Choroid plexus epithelial cell (primary cell): ENCODE measurements around the gene KIAA1671.

ENCODE experiments used
- DNase-seq: peaks from one replicate; pipeline ENCODE4 v3.0.0-alpha.2; 2010; ENCODE audit warnings: low read depth
- H3K4me3 ChIP-seq: 2 replicates; pipeline ENCODE4 v1.5.1; 2011; ENCODE audit warnings: low read depth, mild to moderate bottlenecking, control low read depth, low read length, moderate library complexity
- TF ChIP-seq, protein P1 (sequence below): conservative IDR thresholded peaks from 2 replicates; pipeline ENCODE4 v1.5.1; 2011; ENCODE audit warnings: low read depth, mild to moderate bottlenecking, control low read depth, inconsistent platforms, low read length, moderate library complexity

The KIAA1671 gene

DNA sequence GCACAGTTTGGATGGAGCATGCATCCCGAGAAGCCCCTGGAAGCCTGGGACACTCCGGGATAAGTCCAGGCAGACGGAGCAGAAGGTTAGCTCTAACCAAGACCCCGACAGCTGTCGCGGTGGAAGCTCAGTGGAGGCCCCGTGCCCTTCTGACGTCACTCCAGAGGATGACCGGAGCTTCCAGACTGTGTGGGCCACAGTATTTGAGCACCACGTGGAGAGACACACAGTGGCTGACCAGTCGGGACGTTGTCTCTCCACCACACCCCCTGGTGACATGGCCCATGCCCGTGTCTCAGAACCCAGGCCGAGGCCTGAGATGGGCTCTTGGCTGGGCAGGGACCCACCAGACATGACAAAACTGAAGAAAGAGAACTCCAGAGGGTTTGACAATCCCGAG is 86.3 kb downstream of the KIAA1671 start:
- H3K4me3 ChIP-seq = no peak overlapping the region
- TF ChIP-seq, protein P1, sequence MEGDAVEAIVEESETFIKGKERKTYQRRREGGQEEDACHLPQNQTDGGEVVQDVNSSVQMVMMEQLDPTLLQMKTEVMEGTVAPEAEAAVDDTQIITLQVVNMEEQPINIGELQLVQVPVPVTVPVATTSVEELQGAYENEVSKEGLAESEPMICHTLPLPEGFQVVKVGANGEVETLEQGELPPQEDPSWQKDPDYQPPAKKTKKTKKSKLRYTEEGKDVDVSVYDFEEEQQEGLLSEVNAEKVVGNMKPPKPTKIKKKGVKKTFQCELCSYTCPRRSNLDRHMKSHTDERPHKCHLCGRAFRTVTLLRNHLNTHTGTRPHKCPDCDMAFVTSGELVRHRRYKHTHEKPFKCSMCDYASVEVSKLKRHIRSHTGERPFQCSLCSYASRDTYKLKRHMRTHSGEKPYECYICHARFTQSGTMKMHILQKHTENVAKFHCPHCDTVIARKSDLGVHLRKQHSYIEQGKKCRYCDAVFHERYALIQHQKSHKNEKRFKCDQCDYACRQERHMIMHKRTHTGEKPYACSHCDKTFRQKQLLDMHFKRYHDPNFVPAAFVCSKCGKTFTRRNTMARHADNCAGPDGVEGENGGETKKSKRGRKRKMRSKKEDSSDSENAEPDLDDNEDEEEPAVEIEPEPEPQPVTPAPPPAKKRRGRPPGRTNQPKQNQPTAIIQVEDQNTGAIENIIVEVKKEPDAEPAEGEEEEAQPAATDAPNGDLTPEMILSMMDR = no peak

DNA sequence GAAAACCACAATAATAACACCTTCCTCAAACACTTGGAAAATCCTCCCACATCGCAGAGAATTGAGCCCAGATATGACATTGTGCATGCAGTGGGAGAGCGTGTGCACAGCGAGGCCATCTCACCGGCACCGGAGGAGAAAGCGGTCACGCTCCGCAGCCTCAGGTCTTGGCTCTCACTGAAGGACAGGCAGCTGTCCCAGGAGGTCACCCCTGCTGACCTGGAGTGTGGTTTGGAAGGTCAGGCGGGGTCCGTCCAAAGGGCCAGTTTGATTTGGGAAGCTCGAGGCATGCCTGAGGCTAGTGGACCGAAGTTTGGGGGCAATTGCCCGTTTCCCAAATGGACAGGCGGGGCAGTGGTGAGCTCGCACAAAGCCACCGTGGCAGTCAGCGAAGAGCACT is 86.7 kb downstream of the KIAA1671 start:
- DNase-seq = no peak
- TF ChIP-seq, protein P1 = no peak
- no peak overlapping the region for H3K4me3 ChIP-seq

More for the DNA sequence above, 86.3 kb downstream of the KIAA1671 start:
- DNase-seq = no peak

DNA sequence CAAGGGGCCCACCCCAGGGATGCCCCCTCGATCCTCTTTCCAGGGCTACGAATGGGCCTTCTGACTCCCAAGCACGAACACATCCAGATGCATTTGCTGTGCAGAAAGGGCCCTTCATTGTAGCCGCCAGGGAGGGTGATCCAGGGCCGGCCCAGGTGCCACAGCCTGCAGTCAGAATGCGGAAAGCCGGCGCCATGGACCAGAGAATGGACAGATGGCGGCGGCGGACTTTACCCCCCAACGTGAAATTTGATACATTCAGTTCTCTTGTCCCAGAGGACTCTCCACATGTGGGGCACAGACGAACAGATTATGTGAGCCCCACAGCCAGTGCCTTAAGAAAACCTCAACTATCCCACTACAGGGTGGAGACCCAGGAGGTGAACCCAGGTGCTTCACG is 87.2 kb downstream of the KIAA1671 start:
- no peak for DNase-seq
- TF ChIP-seq, protein P1 = no peak
- H3K4me3 ChIP-seq = no peak overlapping the region

DNA sequence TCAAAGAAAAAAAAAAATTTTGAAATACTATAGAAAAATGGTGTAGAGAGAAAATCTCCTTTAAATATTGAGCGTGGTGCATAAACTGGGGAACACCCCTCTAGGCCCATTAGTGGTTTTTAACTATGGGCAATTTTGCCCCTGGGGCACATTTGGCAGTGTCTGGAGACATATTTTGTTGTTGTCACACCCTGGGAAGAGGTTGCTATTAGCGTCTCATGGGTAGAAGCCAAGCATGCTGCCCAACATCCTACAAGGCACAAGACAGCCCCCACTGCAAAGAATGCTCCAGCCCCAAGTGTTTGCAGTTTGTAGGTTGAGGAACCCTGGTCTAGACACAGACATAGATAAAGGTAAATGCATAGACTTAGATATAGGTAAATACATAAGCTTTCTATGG is 92.6 kb downstream of the KIAA1671 start:
- DNase-seq = no peak
- TF ChIP-seq, protein P1 = no peak
- H3K4me3 ChIP-seq = no peak overlapping the region

DNA sequence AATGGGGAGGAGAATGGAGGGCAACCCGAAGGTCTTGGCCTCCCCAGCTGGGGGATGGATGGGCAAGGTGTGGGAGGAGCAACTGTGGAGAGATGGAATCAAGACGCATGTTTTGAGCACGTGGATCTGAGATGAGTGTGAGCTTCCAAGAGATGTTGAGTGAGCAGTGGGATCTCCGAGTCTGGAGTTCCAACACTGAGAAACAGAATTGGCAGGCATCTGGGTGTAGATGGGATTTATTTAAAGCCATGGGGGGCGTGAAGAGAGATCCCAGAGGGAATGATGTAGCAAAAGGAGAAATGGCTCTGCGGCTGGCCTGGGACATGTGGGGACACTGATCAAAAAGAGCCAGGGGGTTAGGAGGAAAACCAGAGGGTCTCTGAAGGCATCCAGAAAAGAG is 95.6 kb downstream of the KIAA1671 start:
- DNase-seq = no peak
- TF ChIP-seq, protein P1 = no peak
- no peak overlapping the region for H3K4me3 ChIP-seq

DNA sequence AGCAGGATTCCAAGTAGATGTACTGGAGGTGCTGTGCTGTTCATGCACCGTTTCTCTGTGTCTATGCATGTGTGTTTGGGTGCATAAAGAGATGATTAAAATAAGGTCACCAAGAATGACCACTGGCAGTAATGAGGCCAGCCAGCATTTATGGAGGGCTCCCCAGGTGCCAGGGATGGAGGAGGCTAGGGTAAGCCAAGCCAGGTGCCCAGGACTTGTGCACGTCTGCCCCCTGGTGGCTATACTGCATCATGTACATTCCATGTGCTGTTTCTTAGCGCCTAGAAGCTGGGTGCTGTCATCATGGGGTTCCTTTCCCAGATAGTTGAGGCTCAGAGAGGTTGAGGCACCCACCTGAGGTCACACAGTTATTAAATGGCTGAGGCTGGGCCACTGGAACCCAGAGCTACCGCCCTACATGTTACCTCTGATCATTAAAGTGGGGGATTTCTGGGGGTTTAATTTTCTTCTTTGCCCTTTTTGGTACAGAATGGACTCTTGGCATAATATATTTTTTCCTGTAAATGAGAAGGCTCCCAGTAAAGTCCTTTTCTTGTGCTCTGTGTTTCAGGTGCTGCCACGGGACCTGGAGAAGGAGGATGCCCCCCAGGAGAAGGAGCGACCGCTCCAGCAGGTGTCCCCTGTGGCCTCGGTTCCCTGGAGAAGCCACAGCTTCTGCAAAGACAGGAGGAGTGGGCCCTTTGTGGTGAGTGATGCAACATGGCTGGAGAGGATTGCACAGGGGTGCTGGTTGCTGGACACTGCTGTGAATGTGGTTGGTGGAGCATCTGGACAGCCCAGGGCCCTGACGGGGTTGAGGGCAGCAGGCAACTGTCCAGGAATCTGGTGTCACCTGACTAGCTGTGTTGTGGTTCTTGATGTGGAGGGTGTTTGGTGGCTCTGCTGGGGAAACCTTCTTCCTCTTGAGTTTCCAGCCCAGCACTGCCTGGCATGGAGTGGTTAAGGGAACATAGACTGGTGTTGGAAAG is 96.4 kb downstream of the KIAA1671 start:
- H3K4me3 ChIP-seq = no peak overlapping the region
- TF ChIP-seq, protein P1 = peak; percentile 96
- DNase-seq = peak; percentile 69

DNA sequence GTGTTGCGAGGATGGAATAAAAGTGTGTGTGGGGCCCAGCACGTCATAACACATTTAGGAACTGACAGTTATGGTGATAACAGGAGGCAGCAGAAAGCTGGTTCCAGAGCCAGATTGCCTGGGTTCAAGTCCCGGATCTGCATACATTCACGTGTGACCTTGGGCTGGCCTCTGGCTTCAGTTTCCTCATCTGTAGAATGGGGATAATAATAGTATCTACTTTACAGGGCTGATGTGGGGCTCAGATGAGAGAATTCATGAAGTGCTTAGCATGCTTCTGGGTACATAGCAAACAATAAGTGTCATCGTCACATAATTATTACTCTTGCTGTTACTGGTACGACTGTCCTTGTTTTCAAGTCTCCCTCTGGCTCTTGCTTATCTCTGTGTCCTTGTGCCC is 97.3 kb downstream of the KIAA1671 start:
- TF ChIP-seq, protein P1 = no peak
- H3K4me3 ChIP-seq = no peak overlapping the region
- no peak for DNase-seq
